ENCODE measurements around the gene GSTO2.

Gene GSTO2

DNA sequence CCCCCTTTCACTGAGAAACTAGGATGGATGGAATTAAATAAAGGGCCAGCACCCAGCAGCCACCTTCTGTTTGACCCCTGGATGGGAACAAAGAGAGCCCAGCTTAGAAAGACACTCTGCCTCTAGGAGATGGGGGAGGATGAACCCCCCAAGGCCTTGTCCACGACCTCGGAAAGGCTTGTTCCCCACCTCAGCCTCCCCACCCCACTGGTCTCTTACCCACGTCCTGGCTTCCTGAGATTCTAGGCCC, 59.6 kb downstream of the GSTO2 start:
- no peak for DNase-seq (ENCODE audit: low read depth)
- in situ Hi-C loops (cut with HindIII; ENCODE audit: low sequenced_read_pairs), result no loop called here
- TF ChIP-seq, protein P1, sequence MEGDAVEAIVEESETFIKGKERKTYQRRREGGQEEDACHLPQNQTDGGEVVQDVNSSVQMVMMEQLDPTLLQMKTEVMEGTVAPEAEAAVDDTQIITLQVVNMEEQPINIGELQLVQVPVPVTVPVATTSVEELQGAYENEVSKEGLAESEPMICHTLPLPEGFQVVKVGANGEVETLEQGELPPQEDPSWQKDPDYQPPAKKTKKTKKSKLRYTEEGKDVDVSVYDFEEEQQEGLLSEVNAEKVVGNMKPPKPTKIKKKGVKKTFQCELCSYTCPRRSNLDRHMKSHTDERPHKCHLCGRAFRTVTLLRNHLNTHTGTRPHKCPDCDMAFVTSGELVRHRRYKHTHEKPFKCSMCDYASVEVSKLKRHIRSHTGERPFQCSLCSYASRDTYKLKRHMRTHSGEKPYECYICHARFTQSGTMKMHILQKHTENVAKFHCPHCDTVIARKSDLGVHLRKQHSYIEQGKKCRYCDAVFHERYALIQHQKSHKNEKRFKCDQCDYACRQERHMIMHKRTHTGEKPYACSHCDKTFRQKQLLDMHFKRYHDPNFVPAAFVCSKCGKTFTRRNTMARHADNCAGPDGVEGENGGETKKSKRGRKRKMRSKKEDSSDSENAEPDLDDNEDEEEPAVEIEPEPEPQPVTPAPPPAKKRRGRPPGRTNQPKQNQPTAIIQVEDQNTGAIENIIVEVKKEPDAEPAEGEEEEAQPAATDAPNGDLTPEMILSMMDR (IDR thresholded peaks at IDR 0.05; ENCODE audit: low read depth, low read length, missing control alignments), result no peak
- H3K4me3 ChIP-seq (ENCODE audit: low read depth, low read length), result peak overlapping the region; percentile 22

DNA sequence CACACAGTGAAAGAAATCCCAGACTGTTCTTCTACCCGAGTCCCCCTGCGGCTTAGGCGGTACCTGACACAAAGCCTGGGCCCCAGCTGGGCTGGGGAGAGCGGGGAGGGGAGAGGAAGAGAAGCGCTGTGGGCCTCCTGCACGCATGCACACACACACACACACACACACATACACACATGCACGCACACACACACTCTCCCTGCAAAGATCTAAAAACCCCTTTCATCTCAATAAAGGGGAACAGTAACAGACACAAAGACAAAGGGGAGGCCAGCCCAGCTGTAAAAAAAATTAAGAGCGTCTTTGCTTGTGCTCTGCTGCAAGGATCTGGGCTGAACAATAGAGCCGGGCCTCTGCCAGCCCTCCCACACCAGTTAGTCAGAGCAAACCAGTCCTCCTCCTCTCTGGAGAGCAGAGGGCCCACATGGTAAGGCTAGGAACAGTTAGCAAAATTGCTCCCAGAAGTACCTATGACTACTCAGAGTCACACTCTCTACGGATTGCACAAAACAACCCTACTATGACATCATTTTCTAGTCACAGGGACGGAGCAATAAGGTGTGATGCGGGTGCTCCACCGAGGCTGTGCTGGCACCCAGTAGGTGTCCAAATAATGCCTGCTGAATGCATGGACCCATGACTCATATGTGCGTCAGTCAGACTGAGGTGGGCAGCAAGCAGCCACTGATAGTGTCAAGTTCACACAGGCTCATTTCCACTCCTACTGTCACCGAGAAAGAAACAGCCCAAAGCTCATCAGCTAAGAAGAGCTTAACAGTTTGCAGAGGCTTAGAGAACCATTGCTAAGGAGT, 60.1 kb downstream of the GSTO2 start:
- peak overlapping the region; percentile 22 for H3K4me3 ChIP-seq (ENCODE audit: low read depth, low read length)
- DNase-seq (ENCODE audit: low read depth), result no peak
- in situ Hi-C loops (cut with HindIII; ENCODE audit: low sequenced_read_pairs), result no loop called here
- TF ChIP-seq, protein P1 (IDR thresholded peaks at IDR 0.05; ENCODE audit: low read depth, low read length, missing control alignments), result no peak

DNA sequence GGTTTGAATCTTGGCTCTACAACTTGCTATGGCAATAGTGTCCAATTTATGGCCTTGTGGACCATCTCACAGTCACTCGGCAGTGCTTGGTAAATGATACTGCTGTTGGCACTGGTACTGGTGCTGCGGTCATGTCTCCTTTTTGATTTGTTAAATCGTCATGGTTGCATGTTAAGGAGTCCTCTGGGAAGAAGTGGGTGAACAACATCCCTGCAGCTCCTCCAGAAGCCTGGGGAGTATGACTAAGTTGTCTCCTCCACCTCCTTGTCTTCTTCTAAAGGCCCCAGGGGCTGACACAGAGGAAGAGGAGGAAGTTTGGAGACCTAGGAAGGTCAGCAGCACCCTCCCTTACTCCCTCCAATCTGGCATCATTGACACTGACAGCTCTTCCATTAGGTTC, 60.8 kb downstream of the GSTO2 start:
- in situ Hi-C loops (cut with HindIII; ENCODE audit: low sequenced_read_pairs), result no loop called here
- TF ChIP-seq, protein P1 (IDR thresholded peaks at IDR 0.05; ENCODE audit: low read depth, low read length, missing control alignments), result no peak
- DNase-seq (ENCODE audit: low read depth), result no peak
- no peak overlapping the region for H3K4me3 ChIP-seq (ENCODE audit: low read depth, low read length)

DNA sequence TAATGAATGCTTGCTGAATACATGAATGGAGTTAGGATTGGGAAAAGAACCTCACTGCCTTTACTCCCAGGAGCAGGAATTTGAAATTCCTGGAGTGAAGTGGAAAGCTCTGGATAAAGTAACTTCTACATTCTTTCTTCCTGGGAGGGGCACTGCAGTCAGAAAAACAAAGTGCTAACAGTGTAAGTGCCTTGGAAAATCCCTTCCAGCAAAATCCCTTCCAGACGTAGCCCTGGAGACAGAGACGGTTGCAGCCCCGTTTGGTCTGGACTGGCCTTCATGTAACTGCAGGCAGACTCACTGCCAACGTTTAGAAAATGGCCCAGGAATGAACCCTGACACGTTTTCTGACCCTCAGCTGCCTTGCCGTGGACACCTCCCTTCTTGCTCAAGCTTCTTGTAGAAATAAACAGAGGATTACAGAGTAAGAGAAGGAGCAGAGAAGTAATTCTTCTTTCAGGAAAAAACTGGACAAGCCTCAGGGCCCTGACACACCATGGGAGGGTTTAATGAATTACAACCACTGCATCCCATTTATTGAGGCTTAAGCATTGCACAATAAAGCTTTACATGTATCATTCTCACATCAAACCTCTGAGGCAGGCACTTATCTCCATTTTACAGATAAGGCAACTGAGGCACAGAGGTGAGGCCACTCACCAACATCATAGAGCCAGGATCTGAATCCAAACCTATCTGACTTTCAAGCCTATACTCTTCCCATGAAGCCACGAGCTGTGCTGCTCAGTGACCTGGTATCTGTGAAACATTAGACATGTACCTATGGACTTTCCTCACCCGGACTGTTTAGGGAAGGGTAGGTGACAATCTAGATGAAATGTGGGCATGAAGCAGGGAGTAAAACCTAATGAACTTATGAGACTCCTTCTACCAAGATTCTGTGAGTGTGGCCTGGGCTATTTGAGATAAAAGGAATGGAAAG, 61.5 kb downstream of the GSTO2 start:
- H3K4me3 ChIP-seq (ENCODE audit: low read depth, low read length), result no peak overlapping the region
- TF ChIP-seq, protein P1 (IDR thresholded peaks at IDR 0.05; ENCODE audit: low read depth, low read length, missing control alignments), result no peak
- no peak for DNase-seq (ENCODE audit: low read depth)
- in situ Hi-C loops (cut with HindIII; ENCODE audit: low sequenced_read_pairs), result no loop called here

DNA sequence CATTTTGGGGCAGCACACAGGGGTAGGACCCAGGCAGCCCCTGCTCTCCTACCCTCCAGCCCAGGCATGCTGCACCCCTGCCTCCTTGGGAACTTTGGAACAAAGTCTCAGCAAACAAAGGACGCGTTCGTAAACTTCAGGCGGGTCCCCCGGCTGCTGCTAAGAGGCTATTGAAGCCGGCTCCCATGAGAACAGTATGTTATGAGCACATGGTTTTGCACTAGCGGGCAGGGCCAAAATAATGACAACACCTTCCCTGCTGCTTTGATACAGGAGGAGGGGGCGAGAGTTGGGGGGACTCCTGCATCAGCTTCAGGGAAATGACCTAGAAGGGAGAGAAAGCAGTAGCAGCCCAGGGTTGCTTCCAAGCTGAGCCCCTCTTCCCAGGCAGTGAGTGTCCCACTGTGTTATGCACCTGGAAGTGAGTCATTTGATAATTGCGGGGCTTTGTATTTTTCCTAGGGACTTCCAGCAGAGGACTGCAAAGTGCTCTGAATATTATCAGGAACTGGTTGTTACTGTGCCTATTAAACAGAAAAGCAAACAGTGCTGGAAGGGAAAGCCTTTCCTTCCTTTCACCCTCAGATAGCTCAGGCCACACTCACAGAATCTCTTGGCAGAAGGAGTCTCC, 62.3 kb downstream of the GSTO2 start:
- in situ Hi-C loops (cut with HindIII; ENCODE audit: low sequenced_read_pairs), result no loop called here
- TF ChIP-seq, protein P1 (IDR thresholded peaks at IDR 0.05; ENCODE audit: low read depth, low read length, missing control alignments), result no peak
- DNase-seq (ENCODE audit: low read depth), result no peak
- no peak overlapping the region for H3K4me3 ChIP-seq (ENCODE audit: low read depth, low read length)

DNA sequence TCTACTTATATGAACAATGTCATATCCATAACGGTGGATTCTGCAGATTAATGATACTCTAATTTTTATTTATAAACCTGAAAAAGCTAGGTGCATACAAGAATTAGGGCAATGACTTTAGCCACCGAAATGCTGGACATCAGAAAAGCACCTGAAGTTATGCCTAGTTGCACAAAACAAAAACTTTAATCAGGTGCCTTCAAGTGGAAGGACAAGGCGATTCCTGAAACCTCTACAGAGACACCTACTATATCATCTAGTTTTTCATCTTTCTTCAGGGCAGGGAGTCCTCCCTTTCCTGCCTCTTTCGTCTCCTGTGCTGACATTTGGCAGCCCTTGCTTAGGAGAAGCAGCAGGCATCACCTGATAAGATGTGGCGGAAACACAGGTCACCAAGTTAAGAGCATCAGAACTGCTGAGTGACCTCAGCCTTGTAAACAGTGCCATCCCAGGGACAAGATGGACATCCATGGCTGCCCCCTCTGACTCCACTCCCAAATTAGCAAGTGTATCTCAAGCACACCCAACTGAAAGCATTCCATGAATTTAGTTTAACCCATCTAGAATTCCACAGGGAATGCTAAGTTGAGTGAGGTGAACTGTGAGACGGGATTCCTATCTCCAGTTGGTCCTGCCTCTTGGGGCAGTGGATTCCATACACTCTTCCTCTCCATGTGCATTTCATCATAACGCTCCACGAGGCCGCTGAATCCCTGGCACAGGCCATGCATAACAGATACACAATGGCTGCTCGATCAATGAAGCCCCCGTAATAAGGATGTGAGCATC, 63.5 kb downstream of the GSTO2 start:
- no peak for DNase-seq (ENCODE audit: low read depth)
- H3K4me3 ChIP-seq (ENCODE audit: low read depth, low read length), result no peak overlapping the region
- TF ChIP-seq, protein P1 (IDR thresholded peaks at IDR 0.05; ENCODE audit: low read depth, low read length, missing control alignments), result no peak
- in situ Hi-C loops (cut with HindIII; ENCODE audit: low sequenced_read_pairs), result no loop called here
